Right ventricle myocardium superior (tissue), 1 donor: ENCODE data around the gene ZFYVE9. TPM values are rescaled to one million over a fixed set of nuclear protein-coding genes. Genes with fewer than 3 reads are reported as not detected.
"Not testable (repeated sequence)": the region's sequence is repeated elsewhere in the genome, so short reads cannot be mapped to it uniquely, and the experiment has no call there.

Experiments
- ATAC-seq: fragments of 200-7000 bp; cut with Tn5 transposase; one replicate; pipeline ENCODE4 v1.9.1; 2020; ENCODE audit warnings: mild to moderate bottlenecking; ENCODE audit not compliant: poor library complexity
- DNase-seq: peaks from one replicate; pipeline ENCODE4 v3.0.0-alpha.2; 2020
- intact Hi-C: fragments of 100-400 bp; cut with DNase I; formaldehyde crosslinking; loops from one replicate; pipeline ENCODE4 v1.11.2; 2022
- total RNA-seq: library from RNA; stranded (reverse); fragmentation: NEBNext Ultra II Directional; extraction: Animal tissue kit (Norgen Biotek cat#: 25700); gene quantifications from one replicate; pipeline ENCODE4 v1.2.1, GENCODE V29; 2021
- donor health status: DM: no; HTN: yes; CAD: no; lungs with severe emphysema.

Gene ZFYVE9
- total RNA-seq, 1 donor from 2014 or later = 18.4 TPM

- DNase-seq (no peak), ATAC-seq (no peak)
- intact Hi-C loops = no loop called here
These were observed 37.2 kb downstream of the ZFYVE9 start for GRCh38 chr1:52179073-52179472.

- intact Hi-C loops = no loop called here
- no peak for DNase-seq
- no peak for ATAC-seq
These were observed 38.3 kb downstream of the ZFYVE9 start for GRCh38 chr1:52180176-52180575.

GRCh38 chr1:52181759-52182158 lies 39.9 kb downstream of the ZFYVE9 start:
- DNase-seq, intact Hi-C loops, ATAC-seq: not testable (repeated sequence)

- DNase-seq, ATAC-seq, intact Hi-C loops: not testable (repeated sequence)
These were observed 40.4 kb downstream of the ZFYVE9 start for GRCh38 chr1:52182328-52182727.

GRCh38 chr1:52182874-52183400 lies 41.0 kb downstream of the ZFYVE9 start:
- intact Hi-C loops = no loop called here
- DNase-seq (no peak), ATAC-seq (no peak)

GRCh38 chr1:52186449-52186848 lies 44.6 kb downstream of the ZFYVE9 start:
- intact Hi-C loops = no loop called here
- ATAC-seq (no peak), DNase-seq (no peak)

- intact Hi-C loops = no loop called here
- ATAC-seq (no peak), DNase-seq (no peak)
These were observed 48.1 kb downstream of the ZFYVE9 start for GRCh38 chr1:52189898-52190480.

GRCh38 chr1:52190500-52191252 lies 48.8 kb downstream of the ZFYVE9 start:
- no peak for ATAC-seq
- no peak for DNase-seq
- intact Hi-C loops = no loop called here

- DNase-seq (no peak), ATAC-seq (no peak)
- intact Hi-C loops = no loop called here
These were observed 49.6 kb downstream of the ZFYVE9 start for GRCh38 chr1:52191395-52191965.

GRCh38 chr1:52192024-52192423 lies 50.1 kb downstream of the ZFYVE9 start:
- intact Hi-C loops = no loop called here
- no peak for ATAC-seq
- DNase-seq = no peak

- ATAC-seq (no peak), DNase-seq (no peak)
- intact Hi-C loops = no loop called here
These were observed 50.5 kb downstream of the ZFYVE9 start for GRCh38 chr1:52192436-52192835.

- no peak for ATAC-seq
- DNase-seq = no peak
- intact Hi-C loops = no loop called here
These were observed 52.1 kb downstream of the ZFYVE9 start for GRCh38 chr1:52193985-52194384.

- intact Hi-C loops = no loop called here
These were observed 53.3 kb downstream of the ZFYVE9 start for GRCh38 chr1:52195161-52195560.

GRCh38 chr1:52203935-52204625 lies 62.2 kb downstream of the ZFYVE9 start:
- intact Hi-C loops = no loop called here
- DNase-seq (no peak), ATAC-seq (no peak)

More at GRCh38 chr1:52195161-52195560, 53.3 kb downstream of the ZFYVE9 start:
- ATAC-seq (no peak), DNase-seq (no peak)

GRCh38 chr1:52204696-52205095 lies 62.8 kb downstream of the ZFYVE9 start:
- intact Hi-C loops = no loop called here
- DNase-seq (no peak), ATAC-seq (no peak)

GRCh38 chr1:52206686-52207085 lies 64.8 kb downstream of the ZFYVE9 start:
- intact Hi-C loops = not testable (repeated sequence)

GRCh38 chr1:52209429-52209828 lies 67.5 kb downstream of the ZFYVE9 start:
- intact Hi-C loops = no loop called here
- DNase-seq (no peak), ATAC-seq (no peak)

More at GRCh38 chr1:52206686-52207085, 64.8 kb downstream of the ZFYVE9 start:
- ATAC-seq, DNase-seq: not testable (repeated sequence)

GRCh38 chr1:52210044-52210443 lies 68.2 kb downstream of the ZFYVE9 start:
- intact Hi-C loops = no loop called here
- DNase-seq (no peak), ATAC-seq (no peak)

- intact Hi-C loops = no loop called here
- DNase-seq (no peak), ATAC-seq (no peak)
These were observed 75.1 kb downstream of the ZFYVE9 start for GRCh38 chr1:52216907-52217458.
